Prostate gland (tissue), 2 donors: ENCODE data around the gene SUSD1.

Experiments used
- CTCF ChIP-seq, 4 experiments: fragments of 200-600 bp in 2 of 4; fragments of 450-650 bp in 2 of 4; sonication (generic) in 2 of 4; IDR thresholded peaks; 1 replicate in 3 of 4; 2 replicates in 1 of 4; pipeline ENCODE4 v1.5.1; 2016 to 2019; ENCODE audit warnings: antibody characterized with exemption in 4 of 4, mild to moderate bottlenecking in 2 of 4, moderate library complexity in 2 of 4
- POLR2A ChIP-seq: fragments of 450-650 bp; IDR thresholded peaks from one replicate; pipeline ENCODE4 v1.6.1; 2016; ENCODE audit warnings: antibody characterized with exemption, mild to moderate bottlenecking

GRCh38 chr9:112112519-112112918 is 62.6 kb downstream of the SUSD1 start:
- TF ChIP-seq CTCF (IDR thresholded peaks at IDR 0.05) (no peak), POLR2A (no peak)
